A204.1 (cell line): ENCODE data around the gene CERS6.
"Not testable (repeated sequence)": the region's sequence is repeated elsewhere in the genome, so short reads cannot be mapped to it uniquely, and the experiment has no call there.

Source experiments
- FAIRE-seq: peaks from 2 replicates; lab custom pipeline; 2012; peaks lifted over from hg19 to GRCh38; lab: Jason Lieb, UNC

CERS6 gene

GRCh38 chr2:168775837-168776236 lies 319.8 kb downstream of the CERS6 start:
- no peak for FAIRE-seq

- FAIRE-seq: no peak
These were observed 324.6 kb downstream of the CERS6 start for GRCh38 chr2:168780669-168781071.

GRCh38 chr2:168781191-168781817 lies 325.2 kb downstream of the CERS6 start:
- no peak for FAIRE-seq

GRCh38 chr2:168782271-168782670 lies 326.2 kb downstream of the CERS6 start:
- no peak for FAIRE-seq

- FAIRE-seq: no peak
These were observed 328.9 kb downstream of the CERS6 start for GRCh38 chr2:168784993-168785392.

GRCh38 chr2:168787098-168787781 lies 331.2 kb downstream of the CERS6 start:
- no peak for FAIRE-seq

- FAIRE-seq: no peak
These were observed 331.8 kb downstream of the CERS6 start for GRCh38 chr2:168787782-168788376.

- no peak for FAIRE-seq
These were observed 333.7 kb downstream of the CERS6 start for GRCh38 chr2:168789776-168790175.

- no peak for FAIRE-seq
These were observed 334.3 kb downstream of the CERS6 start for GRCh38 chr2:168790226-168790902.

GRCh38 chr2:168791140-168791539 lies 335.1 kb downstream of the CERS6 start:
- FAIRE-seq: not testable (repeated sequence)

GRCh38 chr2:168793596-168793995 lies 337.5 kb downstream of the CERS6 start:
- FAIRE-seq: no peak

GRCh38 chr2:168794968-168795367 lies 338.9 kb downstream of the CERS6 start:
- no peak for FAIRE-seq

- no peak for FAIRE-seq
These were observed 340.1 kb downstream of the CERS6 start for GRCh38 chr2:168796090-168796577.

GRCh38 chr2:168796583-168797285 lies 340.7 kb downstream of the CERS6 start:
- FAIRE-seq: no peak

GRCh38 chr2:168797286-168797655 lies 341.2 kb downstream of the CERS6 start:
- FAIRE-seq: no peak

GRCh38 chr2:168798076-168798887 lies 342.2 kb downstream of the CERS6 start:
- no peak for FAIRE-seq

GRCh38 chr2:168798888-168799410 lies 342.9 kb downstream of the CERS6 start:
- FAIRE-seq: no peak

GRCh38 chr2:168801471-168801870 lies 345.4 kb downstream of the CERS6 start:
- FAIRE-seq: no peak

- FAIRE-seq: no peak
These were observed 346.1 kb downstream of the CERS6 start, which contains the start of gene NOSTRIN for GRCh38 chr2:168801961-168802858. NOSTRIN (plus strand) TSS chr2:168802637; CDS start chr2:168802647, 10 bp downstream.
